Progenitor cell of endocrine pancreas (in vitro differentiated cells): ENCODE results near the gene NCKAP5. TPM values are rescaled to one million over a fixed set of nuclear protein-coding genes. Genes with fewer than 3 reads are reported as not detected.

Experiments
- DNase-seq: peaks from one replicate; pipeline ENCODE4 v3.0.0; 2021; ENCODE audit warnings: low spot score; ENCODE audit not compliant: unreplicated experiment
- H3K27ac Mint-ChIP-seq: 2 replicates; pipeline ENCODE4 v1.8.0; 2021; ENCODE audit warnings: mild to moderate bottlenecking, moderate library complexity, mixed read lengths
- H3K27me3 Mint-ChIP-seq: 2 replicates; pipeline ENCODE4 v1.8.0; 2021; ENCODE audit warnings: mixed read lengths
- H3K36me3 Mint-ChIP-seq: 2 replicates; pipeline ENCODE4 v1.8.0; 2022; ENCODE audit warnings: mixed read lengths; ENCODE audit not compliant: insufficient read depth
- H3K4me1 Mint-ChIP-seq: 2 replicates; pipeline ENCODE4 v1.8.0; 2021; ENCODE audit warnings: low read depth, mixed read lengths
- H3K4me3 Mint-ChIP-seq: 2 replicates; pipeline ENCODE4 v1.8.0; 2021; ENCODE audit warnings: low read depth, mild to moderate bottlenecking, moderate library complexity, mixed read lengths
- H3K9me3 Mint-ChIP-seq: 2 replicates; pipeline ENCODE4 v1.8.0; 2021; ENCODE audit warnings: low read depth, mixed read lengths
- total RNA-seq: library from RNA; stranded (reverse); gene quantifications from 2 replicates; pipeline ENCODE4 v1.2.1, GENCODE V29; 2021
- TF ChIP-seq, protein P1 (sequence below): fragments of 200-600 bp; sonication (generic); IDR thresholded peaks from one replicate; pipeline ENCODE4 v1.5.0; 2021; ENCODE audit warnings: antibody characterized with exemption, mild to moderate bottlenecking; ENCODE audit not compliant: unreplicated experiment

The NCKAP5 gene
- total RNA-seq, 1 donor from 2014 or later, result 1.7 TPM

DNA sequence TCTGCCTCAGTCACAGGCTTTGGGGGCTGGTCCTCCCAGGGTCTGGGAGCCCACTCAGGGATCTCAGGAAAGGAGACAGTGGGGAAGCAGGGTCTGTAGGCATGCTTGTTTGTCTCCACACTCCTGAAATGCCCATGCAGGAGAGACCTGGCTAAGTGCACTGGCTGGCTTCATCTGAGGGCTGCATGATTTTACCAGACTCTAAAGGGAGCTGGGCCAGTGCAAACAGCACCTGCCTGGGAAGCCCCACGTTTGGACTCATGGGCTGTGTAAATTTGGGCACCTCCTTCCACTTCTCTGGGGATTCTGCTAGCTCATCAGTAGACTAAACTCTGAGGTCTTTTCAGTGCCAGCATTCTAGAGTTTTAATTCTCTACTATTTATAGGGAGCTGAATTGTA, 931.9 kb downstream of the NCKAP5 start:
- H3K4me1 Mint-ChIP-seq, result peaks cover 4% of the 10 kb centered on the region
- no peak overlapping the region for H3K4me3 Mint-ChIP-seq
- TF ChIP-seq, protein P1, sequence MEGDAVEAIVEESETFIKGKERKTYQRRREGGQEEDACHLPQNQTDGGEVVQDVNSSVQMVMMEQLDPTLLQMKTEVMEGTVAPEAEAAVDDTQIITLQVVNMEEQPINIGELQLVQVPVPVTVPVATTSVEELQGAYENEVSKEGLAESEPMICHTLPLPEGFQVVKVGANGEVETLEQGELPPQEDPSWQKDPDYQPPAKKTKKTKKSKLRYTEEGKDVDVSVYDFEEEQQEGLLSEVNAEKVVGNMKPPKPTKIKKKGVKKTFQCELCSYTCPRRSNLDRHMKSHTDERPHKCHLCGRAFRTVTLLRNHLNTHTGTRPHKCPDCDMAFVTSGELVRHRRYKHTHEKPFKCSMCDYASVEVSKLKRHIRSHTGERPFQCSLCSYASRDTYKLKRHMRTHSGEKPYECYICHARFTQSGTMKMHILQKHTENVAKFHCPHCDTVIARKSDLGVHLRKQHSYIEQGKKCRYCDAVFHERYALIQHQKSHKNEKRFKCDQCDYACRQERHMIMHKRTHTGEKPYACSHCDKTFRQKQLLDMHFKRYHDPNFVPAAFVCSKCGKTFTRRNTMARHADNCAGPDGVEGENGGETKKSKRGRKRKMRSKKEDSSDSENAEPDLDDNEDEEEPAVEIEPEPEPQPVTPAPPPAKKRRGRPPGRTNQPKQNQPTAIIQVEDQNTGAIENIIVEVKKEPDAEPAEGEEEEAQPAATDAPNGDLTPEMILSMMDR, result no peak
- peaks cover 5% of the 10 kb centered on the region for H3K9me3 Mint-ChIP-seq
- no peak overlapping the region for H3K27ac Mint-ChIP-seq
- H3K36me3 Mint-ChIP-seq, result no peaks in the 10 kb centered on the region
- H3K27me3 Mint-ChIP-seq, result peaks cover 3% of the 10 kb centered on the region
- no peak for DNase-seq

DNA sequence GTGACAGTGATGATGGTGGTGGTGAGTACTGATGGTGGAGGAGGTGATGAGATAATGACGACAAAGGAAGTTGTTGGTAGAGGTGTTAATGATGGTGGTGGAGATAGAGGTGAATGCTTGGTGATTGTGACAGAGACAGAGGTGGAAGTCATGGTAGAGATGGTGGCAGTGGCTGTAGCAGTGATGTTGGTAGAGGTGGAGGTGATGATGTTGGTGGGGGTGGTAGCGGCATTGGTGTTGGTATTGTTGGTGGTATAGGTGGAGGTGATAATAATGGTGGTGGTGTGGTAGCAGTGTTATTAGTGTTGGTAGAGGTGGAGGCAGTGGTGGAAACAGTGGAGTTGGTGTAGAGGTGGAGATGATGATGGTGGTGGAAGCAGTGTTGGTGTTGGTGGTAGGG, 934.6 kb downstream of the NCKAP5 start:
- Mint-ChIP-seq H3K27ac (no peak overlapping the region), H3K36me3 (no peaks in the 10 kb centered on the region), H3K27me3 (peaks cover 3% of the 10 kb centered on the region), H3K4me1 (peaks cover 4% of the 10 kb centered on the region), H3K9me3 (peaks cover 5% of the 10 kb centered on the region), H3K4me3 (no peak overlapping the region)
- DNase-seq, result no peak
- TF ChIP-seq, protein P1, result no peak

DNA sequence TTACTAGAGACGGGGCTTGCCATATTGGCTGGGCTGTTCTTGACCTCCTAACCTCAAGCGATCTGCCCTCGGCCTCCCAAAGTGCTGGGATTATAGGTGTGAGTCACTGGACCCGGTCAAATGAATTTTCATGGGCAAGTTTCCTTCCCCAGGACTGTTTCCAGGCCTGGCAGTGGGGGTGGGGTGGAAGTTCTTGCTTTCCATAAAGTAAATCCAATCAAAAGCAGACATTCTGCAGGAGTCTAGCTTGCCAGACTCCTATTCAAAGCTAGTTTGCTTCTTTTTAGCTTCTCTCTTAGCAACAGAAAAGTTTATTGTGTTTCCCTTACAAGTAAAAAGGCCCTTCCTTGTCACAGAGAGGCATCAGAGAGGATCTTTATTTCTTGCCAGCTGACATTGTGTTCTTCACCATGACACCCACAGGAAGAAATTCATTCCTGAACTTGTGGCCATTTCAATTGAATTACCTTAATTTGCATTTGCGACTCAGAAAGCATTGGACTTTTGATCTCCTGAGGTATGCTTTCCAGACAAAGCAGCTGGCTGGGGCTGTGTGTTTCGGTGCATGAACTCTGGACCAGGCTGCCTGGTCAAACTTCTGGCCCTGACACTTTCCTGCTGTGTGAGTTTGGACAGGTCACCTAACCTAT, 936.1 kb downstream of the NCKAP5 start:
- Mint-ChIP-seq H3K4me3 (no peak overlapping the region), H3K4me1 (peaks cover 4% of the 10 kb centered on the region), H3K27me3 (peaks cover 3% of the 10 kb centered on the region), H3K9me3 (peaks cover 5% of the 10 kb centered on the region), H3K36me3 (no peaks in the 10 kb centered on the region), H3K27ac (no peak overlapping the region)
- TF ChIP-seq, protein P1, result no peak
- no peak for DNase-seq

DNA sequence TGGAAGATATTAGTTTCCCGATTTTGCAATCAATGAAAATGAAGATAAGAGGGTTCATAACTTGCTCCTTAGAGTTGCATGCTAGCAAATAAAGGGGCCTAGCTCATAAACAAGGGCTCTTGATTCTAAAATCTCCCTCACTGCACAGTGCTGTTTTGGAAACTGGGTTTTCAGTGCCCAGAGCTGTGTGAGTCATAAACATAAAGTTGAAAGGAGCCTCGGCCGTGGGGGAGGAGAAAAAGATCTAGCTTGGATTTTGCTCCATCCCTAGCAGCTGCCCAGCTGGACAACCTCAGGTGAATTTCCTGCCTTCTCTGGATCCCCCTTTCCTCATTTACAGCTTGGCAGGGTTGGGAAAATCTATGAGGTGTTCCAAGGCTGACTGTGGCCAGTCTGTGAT, 940.7 kb downstream of the NCKAP5 start:
- H3K4me1 Mint-ChIP-seq, result peaks cover 4% of the 10 kb centered on the region
- H3K4me3 Mint-ChIP-seq, result no peak overlapping the region
- DNase-seq, result no peak
- H3K36me3 Mint-ChIP-seq, result no peaks in the 10 kb centered on the region
- H3K9me3 Mint-ChIP-seq, result peaks cover 3% of the 10 kb centered on the region
- TF ChIP-seq, protein P1, result no peak
- H3K27me3 Mint-ChIP-seq, result no peaks in the 10 kb centered on the region
- H3K27ac Mint-ChIP-seq, result no peak overlapping the region

DNA sequence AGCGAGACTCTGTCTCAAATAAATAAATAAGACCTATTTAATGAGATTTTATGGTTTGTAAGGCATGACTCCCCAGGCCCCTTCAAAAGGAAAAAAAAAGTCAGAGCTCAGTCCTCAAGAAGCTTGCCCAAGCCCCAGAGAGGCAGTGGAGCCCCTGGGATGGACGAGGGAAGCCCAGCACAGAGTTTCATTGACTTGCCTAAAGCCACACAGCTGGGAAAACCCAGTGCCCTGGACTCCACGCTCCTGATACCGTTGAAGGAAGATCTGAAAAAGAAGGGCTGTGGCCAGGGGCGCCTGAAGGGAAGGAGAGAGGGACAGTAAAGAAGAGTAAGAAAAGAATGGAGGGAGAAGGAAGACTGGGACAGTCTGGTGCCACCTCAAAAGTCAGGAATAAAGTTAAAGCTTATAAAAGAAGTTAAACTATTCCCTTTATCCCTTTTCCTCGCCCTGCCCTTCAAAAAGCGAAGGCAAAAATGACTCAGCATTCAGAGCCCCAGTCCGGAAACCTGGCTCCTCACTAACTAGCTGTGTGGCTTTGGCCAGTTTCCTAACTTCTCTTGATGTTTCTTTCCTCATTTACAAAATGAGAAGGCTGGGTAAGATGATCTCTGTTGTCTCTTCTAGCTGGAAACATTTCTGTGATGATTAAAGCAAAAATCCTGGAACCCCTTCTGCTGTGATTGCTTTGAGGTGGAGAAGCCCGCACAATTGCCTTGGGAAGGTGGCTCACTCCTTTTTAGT, 945.0 kb downstream of the NCKAP5 start:
- TF ChIP-seq, protein P1, result no peak
- no peak for DNase-seq
- Mint-ChIP-seq H3K36me3 (no peaks in the 10 kb centered on the region), H3K27me3 (no peaks in the 10 kb centered on the region), H3K27ac (no peak overlapping the region), H3K4me3 (no peak overlapping the region), H3K9me3 (peaks cover 3% of the 10 kb centered on the region), H3K4me1 (no peaks in the 10 kb centered on the region)
